NCI-H526 (cell line): ENCODE data around the gene ERFL.
"Not testable (repeated sequence)": the region's sequence is repeated elsewhere in the genome, so short reads cannot be mapped to it uniquely, and the experiment has no call there.

Experiments
- DNase-seq, 2 experiments: peaks; one replicate each; lab custom pipeline; 2025; lab: John Stamatoyannopoulos, UW

Gene ERFL

DNA sequence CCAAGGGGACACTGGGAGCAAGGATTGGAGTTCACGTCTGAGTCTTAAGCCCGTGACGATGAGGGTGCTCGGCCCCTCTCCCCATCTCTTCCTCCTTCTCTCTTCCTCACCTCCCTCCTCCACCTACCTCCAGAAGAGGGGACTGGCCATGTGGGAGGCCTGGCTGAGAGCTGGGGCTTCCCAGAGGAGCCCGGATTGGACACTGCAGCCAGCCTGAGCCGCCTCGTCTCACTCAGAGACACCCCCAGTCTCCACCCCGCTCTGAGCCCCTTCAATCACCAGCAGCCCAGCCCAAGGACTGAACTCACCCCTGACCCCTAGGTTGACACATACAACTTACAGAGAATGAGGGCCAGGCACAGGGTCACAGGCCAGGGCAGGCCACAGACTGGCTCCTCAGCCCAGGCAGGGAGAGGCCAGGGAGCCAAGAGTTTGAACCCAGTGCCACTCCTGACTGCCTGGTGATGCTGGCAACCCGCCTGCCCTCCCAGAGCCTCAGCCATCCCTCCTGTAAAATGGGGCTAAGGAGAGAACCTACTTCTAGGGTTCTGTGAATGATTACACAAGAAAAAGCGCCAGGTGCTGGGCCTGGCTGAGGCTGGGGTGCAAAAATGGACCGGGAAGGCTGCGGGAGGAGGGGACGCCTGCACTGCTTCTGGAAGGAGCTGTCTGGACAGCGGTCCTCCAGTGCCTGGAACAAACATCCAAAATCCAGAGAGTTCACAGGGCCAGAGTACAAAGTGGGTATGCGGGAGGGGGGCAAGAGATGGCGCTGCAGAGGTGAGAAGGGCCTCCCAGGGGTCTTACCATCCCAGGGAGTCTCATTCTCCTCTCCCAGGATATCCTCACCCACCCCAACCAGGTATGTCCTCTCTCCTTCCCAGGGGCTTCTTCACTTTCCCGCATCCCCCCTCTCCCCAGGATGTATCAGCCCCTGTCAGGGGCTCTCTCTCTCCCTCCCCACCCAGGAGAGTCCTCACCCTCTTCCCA lies 50.0 kb downstream of the ERFL start:
- DNase-seq: no peak

DNA sequence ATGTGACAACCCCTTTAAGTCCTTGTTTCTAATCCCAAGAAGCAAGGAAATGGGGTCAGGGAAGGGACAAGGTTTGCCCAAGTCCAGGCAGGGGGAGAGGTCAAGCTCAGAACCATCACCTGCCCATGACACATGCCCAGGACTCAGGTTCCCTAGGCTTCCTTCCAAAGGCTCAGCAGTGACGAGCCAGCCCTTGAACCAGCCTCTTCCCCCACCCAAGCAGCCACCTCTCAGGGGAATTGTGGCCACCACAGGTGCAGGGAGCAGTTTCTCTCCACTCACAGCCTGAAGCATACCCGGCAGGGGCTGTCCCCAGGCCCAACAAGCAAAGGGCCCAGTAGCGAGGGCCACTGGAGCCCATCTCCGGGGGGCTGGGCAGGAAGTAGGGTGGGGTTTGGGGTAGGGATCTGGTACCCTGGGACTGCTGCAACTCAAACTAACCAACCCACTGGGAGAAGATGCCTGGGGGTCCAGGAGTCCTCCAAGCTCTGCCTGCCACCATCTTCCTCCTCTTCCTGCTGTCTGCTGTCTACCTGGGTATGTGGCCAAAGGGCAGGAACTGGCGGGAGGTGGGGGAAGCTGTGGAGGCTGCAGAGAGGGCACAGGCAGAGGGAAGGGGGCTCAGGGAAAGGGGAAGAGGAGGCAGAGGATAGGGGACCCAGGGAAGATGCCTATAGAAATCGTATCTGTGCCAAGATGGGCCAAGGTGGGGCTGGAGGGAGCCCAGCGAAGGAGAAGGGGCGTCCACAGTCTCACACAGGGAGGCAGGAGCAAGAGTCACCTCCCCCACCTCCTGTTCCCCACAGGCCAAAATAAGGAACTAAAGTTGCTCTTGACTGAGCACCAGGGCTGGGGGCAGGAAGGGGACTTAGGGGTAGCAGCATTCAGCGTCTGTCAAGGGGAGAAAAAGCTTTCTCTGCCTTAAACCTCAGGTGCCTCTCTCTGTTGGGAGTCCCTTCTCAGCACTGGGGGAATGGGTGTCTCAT lies 51.1 kb downstream of the ERFL start, which contains the start of gene CD79A:
TSS of gene CD79A (plus strand) at position 433 of the 986 bp plus-strand sequence. CDS start at position 459, 26 bp downstream.
- peak; percentile 32 to 77 for DNase-seq

DNA sequence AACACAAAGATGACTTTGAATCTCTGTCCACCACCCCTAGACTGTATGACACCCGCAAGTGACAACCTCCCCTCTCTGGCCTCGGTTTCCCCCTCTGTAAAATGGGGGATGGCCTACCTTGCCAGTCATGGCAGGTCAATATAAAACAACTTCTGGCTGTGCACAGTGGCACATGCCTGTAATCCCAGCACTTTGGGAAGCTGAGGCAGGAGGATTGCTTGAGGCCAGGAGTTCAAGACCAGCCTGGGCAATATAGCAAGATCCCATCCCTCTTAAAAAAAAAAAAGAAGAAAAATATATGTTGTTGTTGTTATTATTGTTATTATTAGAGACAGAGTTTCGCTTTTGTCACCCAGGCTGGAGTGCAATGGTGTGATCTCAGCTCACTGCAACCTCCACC lies 52.3 kb downstream of the ERFL start:
- DNase-seq: not testable (repeated sequence)

DNA sequence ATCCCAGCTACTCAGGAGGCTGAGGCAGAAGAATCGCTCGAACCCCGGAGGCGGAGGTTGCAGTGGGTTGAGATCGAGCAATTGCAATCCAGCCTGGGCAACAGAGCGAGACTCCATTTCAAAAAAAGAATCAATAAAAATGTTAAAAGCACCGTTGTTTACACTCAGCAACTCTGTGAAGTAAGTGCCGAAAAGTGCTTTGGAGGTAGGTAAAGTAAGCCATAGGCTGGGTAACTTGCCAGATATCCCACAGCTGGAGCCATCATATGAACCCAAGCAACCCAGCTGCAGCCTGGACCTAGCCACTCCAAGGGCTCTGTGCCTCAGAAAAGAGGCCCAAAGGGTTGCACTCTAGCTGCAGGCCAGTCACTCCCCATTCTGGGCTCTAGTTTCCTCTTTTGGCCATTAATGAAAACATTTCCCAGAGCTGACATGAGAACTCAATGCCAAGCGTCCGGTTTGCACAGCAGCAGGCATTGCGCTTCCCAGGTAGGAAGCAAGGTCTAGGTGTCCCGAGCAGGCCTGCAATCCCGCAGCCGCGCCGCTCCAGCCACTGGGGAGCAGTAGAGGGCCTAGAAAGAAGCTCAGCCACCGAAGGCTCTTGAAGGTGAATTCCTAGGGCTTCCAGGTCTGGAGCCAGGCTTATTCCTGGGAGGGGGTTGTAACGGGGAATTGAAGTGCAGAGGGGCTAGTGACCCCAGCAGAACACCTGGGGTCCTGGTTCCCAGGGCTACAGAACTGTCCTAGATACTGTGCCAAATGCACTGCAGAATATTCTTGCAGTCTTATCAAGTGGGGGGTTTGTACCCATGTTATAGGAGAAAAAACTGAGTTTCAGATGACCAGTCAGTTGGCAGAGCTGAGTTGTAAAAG lies 55.2 kb downstream of the ERFL start:
- DNase-seq: peak; percentile 83 to 96

DNA sequence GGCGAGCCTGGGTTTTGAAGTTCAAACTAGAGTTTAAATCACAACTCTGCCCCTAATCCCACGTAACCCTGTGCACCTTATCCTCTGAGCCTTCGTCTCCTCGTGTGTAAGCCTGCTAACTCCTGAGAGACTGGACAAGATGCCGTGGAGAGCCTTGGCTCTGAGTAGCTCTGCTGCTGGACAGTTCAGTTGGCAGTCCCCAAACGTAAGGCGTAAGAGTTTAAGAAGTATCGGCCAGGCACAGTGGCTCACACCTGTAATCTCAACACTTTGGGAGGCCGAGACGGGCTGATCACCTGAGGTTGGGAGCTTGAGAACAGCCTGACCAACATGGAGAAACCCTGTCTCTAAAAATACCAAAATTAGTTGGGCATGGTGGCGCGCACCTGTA lies 55.9 kb downstream of the ERFL start:
- DNase-seq: no peak

DNA sequence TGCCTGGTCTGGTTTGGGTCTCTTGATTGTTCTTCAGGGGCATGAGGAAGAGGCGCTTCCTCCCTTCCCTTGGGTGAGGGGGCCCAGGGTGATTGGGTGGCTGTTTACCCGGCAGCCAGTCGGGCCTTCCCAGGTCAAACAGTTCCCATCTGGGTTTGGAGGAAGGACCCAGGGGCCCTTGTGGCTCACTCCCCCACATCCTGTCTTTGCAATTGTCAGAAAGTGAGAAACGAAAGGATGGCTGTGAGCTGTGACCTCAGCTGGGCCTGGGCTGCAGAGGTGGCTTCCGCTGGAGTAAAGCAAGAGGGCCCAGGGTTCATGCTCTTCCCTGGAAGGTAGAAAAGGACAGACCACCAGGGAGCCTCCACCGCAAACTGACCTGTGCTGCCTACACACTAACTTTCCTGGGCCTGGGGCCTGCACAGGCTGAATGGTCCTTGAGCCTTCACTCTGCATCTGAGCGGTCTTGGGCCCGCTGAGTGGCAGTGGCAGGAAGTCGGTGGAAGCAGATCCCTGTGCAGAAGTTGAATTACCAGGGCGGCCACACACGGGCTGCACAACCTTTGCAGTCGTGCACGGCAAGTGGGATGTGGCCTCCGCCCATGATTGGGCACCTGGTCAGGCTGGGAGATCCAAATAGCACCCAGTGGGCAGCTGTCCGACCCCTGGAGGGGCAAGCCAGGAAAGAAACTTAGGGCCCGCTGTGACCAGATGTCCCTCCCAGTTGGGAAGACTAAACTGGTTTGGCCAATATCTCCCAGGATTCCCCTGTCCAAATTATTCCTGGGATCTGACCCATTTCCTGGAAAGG lies 56.5 kb downstream of the ERFL start:
- DNase-seq: peak in 1 of 2 experiments; percentile 43

DNA sequence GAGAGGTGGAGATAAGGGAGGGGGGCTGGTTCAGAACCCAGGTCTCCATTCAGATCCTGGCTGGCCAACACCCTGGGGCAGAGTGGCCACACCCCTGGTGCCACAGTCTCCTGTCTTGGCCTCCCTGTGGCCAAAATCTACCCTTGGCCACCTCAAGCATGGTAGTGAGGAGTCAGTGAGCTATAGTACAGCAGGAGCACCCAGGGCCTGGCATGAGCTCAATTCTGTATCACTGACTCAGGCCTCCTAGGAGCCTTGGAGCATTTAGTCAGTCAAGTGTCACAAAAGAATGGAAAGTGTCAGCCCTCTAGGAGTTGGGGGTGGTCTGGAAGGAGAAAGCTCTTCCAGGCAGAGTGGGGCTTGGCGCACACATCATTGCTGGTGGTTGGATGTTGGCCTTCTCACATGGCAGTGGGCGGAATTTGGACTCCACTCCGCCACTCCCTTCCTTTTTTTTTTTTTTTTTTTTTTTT lies 57.8 kb downstream of the ERFL start:
- no peak for DNase-seq

DNA sequence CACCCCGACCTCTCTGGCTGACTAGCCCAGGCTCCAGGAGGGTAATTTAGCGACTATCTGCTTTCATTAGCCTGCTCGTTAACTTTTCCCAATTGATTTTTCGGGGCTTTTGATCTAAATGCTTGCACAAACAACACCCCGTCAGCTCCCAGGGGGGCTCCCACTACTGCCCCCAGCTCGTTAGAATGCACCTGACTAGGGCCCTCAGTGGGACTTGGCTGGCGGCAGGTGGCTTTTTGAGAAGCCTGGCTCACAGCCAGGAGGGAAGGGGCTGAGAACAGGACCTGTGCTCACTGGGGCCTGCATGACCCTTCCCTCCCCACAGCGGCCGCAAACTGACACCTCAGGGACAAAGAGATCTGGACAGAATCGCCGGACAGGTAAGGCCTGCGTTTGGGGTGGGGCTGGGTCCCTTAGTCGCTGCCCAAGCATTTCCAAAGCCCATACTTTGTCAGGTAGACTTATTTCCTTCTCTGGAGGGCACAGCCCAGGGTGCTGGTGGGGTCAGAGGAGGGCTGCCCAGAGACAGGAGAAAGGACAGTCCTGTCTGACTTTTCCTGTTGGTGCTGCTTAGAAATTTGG lies 58.8 kb downstream of the ERFL start:
- no peak for DNase-seq

DNA sequence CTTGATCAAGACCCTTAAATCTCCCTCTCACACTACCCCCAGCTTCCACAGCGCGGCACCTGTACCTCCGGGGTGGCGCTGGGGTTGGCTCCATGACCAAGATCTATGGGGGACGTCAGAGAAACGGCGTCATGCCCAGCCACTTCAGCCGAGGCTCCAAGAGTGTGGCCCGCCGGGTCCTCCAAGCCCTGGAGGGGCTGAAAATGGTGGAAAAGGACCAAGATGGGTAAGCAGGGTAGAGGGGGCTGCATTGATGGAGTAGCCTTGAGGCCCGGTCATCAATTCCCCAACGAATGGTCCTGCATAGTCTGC lies 59.3 kb downstream of the ERFL start:
- no peak for DNase-seq

DNA sequence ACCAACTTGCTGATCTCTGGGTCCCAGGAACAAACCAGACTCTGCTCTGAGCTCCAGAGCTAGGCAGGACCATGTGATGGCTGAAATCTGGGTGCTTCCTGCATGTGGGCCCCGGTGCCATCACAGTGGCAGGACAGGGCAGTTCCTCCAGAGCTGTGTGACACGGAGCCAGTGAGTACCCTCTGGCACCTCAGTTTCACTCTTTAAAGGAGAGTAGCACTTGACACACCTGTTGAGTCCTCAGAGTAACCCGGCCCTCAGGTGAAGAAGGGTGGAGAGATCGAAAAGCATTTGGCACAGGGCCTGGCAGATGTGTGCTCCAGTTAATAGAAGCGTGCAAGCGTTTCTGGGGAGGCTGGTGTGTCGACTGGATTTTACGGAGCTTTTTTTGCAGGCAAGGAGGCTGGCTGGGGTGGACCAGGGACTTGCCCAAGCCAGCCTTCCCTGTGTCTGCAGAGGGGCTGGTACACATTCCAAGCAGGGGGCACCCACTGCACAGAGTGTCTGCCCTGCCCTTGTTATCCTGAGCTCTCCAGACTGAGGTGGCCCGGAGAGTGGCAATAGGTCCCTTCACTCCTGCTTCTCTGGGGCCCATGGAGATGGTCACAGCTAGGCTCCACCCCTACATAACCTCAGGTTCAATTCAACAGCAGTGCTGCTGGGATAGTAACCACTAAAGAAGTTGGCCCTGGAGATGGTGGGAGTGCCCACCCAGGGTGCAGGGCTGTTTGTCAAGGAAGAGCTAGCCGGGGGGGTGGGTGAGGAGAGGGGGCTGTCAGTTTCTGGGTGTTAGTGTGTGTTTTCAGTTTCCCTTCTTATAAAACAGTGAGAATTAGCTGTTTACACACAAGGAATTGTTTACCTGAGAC lies 59.9 kb downstream of the ERFL start:
- no peak for DNase-seq

DNA sequence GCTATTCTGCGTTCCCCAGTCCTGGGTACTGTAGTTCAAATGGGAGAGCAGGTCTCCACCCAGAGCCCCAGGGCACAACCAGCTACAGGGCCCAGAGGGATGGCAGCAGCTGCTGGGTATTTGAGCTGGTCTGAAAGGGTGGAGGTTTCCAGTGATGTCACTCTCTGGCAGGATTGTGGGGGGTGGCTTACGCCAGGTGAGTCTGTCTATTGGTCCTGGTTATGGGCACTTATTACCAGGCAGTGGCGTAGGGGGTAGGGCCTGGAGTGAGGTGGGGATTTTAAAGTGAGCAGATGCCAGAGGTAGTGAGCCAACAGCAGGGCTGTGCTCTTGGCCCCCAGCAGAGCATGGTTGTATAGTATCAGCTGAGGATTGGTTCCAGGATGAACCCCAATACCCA lies 62.0 kb downstream of the ERFL start:
- no peak for DNase-seq

DNA sequence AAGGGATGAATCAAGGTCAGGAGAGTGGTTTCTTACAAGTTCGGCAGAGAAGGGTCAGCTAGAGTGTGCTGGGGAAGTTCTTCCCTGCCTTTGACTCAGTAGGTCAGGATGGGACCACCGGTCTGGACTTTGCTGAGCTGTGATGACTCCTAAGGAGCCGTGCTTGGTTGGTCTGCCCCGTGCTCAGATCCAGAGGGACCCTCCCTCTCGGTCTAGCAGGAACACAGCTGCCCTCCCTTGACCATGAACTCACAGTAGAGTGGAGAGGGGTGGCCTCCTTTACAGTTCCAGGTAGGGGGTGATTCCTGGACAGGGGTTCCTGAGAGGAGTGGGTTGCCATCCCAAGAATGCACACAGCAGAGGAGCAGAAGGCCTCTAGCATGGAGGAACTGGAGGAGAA lies 63.9 kb downstream of the ERFL start:
- DNase-seq: no peak

DNA sequence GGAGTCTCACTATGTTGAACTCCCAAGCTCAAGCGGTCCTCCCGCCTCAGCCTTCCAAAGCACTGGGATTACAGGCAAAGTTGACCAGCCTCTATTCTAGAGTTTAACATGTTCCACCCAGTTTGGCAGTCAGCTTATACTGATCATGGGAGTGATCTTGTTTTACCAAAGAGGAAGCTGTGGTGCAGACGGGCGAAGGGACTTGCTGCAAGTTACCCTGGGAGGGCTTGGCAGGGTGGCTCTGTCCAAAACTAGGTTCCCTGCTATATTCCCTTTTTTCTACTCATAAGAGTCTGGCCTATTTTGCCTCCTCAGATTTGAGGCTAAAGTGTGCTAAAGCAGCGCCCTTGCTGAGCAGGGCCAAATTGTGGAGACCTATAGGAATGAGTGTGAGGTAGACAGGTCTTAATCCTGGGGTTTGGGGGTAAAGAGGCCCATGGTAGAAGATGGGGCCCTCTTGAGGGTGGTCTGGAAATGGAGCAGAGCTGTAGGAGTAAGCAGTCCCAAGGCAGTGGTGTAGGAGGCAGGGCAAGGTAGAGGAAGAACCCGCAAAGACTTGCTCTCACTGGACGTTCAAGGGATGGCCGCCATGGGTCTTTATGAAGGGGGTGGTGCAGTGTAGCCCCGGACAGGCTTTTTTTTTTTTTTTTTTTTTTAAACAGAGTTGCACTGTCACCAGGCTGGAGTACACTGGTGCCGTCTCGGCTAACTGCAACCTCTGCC lies 64.9 kb downstream of the ERFL start:
- no peak for DNase-seq

DNA sequence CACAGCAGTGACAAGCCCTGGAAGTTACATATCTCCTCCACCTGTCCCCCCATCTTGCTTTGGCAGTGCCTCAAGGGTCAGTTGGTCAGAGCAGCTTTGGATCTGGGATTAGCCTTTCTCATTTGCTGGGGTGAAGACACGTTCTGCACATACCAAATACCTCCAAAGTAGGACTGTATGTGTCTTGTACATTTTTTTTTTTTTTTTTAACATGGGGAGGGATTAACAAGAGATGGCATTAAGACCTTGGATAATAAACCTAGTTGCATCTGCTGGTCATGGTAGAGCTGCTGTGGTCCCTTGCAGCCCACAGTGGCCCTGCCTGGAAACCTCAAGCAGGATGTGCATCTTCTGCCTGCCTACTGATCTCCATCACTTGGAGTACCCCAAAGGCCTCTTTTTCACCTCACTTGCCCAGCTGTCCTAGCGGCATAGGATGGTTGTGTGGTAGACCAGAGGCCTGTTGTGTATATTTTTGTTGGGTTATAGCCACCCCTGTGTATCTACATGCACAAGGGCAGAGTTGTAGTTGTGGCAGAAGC lies 65.7 kb downstream of the ERFL start:
- no peak for DNase-seq

DNA sequence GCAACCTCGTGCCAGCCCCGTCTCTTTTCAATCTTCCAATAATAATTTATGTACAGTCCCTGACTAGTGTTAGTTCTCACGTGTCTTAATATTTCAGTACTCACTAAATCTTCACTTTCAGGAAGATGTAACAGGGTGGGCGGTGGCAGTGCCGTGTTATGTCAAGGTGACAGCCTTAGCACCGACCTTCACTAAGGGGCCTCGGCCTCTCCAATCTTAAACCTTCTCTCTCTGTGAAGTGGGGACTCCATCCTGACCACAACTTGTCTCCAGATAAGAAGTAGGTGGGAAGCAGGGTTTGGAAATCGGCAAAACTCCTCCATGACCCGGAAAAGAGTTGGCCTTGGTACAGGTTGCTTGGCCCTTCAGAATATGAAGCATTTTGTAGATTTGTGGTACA lies 66.4 kb downstream of the ERFL start:
- no peak for DNase-seq

DNA sequence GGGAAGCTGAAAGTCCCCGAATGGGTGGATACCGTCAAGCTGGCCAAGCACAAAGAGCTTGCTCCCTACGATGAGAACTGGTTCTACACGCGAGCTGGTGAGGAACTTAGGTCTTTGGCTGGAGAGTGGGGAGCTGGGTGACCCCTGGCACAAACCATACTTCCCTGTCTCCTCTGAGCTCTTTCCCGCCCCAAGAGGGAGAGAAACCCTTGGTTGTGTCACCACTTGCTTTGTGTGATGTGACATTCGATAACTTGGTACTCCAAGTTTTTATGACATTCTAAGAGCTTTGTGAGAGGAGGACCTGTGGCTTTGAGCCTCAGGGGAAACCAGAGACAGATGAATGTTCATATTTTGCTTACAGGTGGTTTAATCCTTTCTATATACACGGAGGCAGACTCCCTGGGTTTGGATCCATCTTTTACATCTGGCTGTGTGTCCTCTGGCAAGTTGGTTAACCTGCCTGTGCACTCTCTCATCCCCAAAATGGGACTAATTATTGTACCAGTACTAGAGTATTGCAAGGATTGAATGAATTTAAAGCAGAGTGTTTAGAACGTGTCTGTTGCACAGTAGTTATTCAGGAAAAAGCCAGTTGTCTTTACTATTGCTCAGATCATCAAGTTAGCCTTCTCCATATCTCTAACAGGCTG lies 67.0 kb downstream of the ERFL start:
- DNase-seq: no peak

DNA sequence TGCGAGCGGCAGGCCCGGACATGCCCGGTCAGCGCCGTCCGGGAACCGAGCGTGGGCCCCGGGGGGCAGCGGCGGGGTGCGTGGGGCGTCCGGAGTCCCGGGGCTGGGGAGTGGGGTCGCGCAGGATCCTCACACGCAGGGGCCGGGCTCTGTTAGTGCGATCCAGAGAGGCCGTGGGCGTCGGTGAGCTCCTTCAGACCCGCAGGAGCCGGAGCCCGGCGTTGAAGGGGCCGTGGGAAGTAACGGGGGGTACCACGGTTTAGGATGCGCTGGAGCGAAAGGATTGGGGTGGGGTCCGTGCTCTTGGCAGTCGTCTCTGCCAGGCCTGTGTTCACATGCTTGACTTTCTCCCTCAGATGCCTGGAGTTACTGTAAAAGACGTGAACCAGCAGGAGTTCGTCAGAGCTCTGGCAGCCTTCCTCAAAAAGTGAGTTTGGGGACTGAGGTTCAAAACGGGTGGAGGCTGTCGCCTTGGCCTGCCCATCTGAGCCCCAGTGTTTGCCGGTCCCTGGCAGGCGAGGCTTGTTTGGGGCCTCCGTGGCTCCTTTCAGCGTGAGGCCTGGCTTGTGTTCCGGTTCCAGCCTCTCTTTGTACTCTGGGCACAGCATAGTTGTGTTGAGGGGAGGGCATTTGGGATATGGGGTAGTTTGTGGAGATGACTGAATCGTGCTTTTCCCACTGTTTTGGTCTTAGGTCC lies 67.7 kb downstream of the ERFL start:
- peak in 1 of 2 experiments; percentile 55 for DNase-seq
